ENCODE results near the gene HEXIM2.
"Not testable (repeated sequence)": the region's sequence is repeated elsewhere in the genome, so short reads cannot be mapped to it uniquely, and the experiment has no call there.

HEXIM2 gene

DNA sequence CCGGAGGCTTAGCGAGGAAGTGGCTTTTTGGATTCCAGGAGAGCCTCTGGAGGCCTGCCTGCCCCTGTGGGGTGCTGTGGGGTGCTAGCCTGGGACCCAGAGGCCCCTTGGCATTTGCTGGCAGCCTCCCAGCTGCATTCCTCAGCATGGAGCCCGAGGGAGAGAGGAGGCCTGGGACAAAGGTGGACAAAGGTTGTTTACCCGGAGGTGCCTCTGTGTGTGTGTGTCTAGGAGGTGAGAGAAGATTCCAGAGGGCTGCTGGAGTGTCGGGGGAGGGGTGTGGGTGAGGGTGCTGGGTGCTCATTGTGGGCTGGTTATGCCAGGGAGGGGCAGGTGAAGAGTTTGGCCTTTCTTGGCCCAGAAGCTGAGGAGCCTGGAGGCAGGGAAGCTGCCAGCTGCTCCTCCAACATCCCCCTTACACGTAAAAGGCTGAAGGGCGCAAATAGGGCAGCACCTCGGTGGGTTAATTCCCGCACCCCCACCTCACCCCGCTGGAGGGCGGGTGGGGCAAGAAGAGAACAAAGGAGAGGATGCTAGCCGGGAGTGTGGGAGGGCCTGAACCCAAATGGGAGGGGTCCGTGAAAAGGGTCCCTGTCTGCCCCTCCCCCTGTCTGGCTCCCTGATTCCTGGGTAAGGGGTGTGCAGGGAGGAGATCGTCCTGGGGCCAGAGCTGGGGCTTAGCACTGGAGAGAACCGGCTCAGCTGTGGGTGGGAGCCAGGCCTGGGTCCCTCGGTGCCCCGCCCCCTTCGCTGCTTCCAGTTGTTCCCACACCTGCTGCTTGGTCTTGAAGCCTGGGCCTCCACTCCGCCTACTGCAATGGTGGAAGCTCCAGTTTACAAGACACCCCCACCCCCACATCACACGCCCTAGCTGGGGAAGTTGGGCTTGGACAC, 9.9 kb downstream of the HEXIM2 start:
- DNase-seq, result peak; percentile 89

DNA sequence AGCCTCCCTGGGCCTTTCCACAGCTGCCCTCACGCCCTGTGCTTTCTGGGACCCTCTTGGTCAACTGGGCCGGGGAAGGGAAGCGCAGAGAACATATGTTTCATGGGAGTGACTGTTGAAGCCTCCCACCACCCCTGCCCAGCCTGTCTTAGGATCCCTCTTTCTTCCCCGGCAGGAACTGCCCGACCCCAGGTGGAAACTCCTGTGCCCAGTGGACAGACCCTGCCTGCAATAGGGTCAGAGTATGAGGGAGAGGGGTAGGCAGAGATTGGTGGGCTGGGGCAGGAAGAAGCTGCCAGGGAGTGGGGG, 10.5 kb downstream of the HEXIM2 start:
- no peak for DNase-seq

- DNase-seq, result peak; percentile 87
Measured at GRCh38 chr17:45172541-45173286, 11.0 kb downstream of the HEXIM2 start.

DNA sequence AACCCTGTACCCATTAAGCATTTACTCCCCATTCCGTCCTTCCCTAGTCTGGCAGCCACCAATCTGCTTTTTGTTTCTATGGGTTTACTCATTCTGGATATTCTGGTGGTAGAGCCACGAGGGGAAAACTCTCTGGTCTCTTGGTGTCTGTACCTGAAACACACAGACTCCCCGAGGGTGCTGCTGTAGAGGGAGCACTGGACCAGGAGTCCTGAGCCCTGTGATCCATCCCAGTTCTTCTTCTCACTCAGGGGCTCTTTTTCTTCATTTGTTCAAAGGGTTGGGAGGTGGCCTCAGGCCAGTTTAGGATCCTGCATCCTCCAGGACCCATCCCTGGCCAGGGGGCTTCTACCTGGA, 14.1 kb downstream of the HEXIM2 start:
- no peak for DNase-seq

DNA sequence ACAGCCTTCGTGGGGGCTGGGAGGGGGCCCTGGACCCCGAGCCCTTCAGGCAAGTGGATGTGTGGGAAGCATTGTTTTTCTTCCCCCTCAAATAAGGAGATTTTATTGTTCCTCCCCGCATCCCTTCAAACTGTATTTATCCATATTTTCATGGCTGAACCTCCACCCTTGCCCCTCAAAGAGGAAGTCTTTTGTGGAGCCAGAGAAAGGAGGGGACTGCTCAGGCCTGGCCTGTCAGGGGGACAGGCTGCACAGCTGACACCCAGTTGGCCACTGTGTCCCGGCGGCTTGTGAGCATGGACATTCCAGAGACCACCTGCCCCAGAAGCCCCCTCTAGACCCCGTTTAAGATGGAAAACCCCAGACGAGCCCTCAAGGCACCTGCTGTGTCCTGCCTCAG, 15.9 kb downstream of the HEXIM2 start:
- no peak for DNase-seq

DNA sequence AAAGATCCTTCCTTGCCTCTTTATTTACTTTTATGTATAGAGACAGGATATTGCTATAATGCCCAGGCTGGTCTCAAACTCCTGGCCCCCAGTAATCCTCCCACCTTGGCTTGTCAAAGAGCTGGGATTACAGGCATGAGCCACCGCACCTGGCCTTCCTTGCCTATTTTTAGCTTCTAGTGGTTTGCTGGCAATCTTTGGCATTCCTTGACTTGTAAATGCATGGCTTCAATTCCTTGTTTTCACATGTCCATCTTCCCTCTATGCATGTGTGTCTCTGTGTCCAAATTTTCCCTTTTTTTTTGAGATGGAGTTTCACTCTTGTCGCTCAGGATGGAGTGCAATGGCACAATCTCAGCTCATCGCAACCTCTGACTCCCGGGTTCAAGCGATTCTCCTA, 22.5 kb downstream of the HEXIM2 start:
- DNase-seq, result no peak

DNA sequence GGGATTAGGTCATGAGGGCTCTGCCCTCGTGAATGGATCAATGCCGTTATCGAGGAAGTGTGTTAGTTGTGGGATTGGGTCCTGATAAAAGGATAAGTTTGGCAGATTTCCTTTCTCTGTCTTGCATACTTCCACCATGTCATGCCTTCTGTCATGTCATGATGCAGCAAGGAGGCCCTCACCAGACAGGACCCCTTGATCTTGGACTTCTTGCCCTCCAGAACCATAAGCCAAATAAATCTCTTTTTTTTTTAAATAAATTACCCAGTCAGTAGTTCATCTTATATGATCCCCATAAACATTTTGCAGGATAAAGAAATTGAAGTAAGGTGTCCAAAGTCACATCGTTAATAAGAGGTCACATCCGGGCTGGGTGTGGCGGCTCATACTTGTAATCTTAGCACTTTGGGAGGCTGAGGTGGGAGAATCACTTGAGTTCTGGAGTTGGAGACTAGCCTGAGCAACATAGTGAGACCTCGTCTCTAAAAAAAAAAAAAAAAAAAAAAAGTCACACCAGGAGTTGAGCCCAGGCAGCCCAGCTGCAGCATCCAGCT, 25.2 kb downstream of the HEXIM2 start:
- no peak for DNase-seq

DNA sequence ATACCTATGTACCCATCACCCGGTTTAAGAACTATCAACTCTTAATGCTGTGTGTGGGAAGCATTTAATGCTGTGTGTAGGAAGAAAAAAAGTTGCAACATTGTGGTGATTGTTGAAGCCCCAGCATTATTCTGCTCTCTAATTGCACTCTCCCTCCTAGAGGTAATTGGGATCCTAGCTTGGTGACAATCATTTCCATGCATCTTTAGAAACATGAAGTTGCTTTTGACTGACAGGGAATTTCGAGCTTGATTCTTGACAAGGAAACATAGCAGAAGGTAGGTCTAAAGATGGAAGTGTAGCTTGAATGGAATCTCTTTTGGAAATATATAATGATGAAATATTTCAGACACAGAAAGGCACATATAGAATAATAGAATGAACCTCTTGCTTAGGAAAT, 27.3 kb downstream of the HEXIM2 start:
- no peak for DNase-seq

GRCh38 chr17:45190503-45191255, 29.0 kb downstream of the HEXIM2 start:
- DNase-seq, result no peak

DNA sequence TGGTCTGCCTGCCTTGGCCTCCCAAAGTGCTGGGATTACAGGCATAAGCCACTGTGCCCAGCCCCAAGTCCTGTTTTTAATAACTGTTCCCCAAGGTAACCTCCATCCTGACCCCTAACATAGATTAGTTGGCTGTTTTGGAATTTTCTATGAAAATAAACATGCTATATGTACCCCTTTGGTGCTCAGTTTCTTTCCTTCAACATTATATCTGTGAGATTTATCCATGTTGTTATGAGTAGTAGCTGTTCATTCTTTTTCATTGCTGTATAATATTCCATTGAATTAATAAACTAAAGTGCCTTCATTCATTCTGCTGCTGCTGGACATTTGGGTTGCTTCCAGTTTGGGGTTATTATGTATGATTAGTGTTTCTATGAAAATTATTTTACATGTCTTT, 33.7 kb downstream of the HEXIM2 start:
- DNase-seq, result no peak

DNA sequence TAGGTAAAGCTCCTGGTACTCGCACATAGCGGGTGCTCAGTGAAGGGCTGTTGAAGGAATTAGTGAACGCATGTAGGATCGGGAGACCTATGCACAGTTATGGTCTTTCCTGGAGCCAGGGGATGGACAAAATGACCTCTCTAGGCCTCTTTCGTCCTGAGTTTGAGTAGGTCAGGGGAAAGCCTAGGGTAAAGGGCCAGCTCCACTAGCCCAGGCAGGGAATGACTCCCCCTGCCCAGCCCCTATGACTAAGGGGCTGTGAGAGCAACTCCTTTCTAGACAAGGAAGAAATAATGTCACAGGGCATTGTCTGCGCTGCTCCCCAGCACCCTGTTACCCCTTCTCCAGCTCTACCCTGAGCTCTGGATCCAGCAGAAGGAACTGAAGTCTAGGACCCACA, 35.4 kb downstream of the HEXIM2 start:
- no peak for DNase-seq

DNA sequence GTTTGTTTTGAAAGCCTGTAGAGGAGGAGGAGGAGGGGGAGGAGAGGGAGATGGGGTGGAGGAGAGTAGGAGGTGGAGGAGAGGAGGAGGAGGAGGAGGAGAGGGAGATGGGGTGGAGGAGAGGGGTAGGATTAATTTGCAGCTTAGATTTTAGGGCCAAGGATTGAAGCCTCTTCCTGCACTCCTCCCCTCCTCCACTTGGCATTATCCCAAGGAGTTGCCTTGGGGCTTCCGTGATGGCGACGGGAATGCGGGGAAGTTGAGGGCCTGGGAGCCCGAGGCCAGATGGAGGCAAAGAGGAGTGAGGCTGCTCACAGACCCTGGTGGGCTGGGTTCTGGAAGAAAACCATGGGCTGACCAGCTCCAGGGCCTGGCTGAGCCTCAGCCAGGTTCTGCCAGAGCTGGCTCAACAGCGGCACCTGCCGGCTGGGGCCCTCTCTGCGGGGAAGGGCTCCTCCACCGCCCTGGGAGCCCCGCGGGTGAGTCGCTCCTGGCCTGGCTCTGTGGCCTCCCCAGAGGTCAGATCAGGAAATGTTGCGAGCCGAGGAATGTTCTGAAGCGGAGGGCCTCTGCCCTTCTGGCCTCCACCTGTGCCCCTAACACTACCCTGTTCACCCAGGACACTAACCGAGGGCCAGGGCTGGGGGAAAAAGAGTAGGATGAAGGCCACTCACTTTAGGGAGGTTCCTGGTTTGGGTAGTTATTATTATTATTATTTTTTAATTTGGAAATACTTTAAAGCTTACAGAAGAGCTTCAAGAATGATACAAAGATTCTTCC, 36.1 kb downstream of the HEXIM2 start:
- DNase-seq, result peak; percentile 93

DNA sequence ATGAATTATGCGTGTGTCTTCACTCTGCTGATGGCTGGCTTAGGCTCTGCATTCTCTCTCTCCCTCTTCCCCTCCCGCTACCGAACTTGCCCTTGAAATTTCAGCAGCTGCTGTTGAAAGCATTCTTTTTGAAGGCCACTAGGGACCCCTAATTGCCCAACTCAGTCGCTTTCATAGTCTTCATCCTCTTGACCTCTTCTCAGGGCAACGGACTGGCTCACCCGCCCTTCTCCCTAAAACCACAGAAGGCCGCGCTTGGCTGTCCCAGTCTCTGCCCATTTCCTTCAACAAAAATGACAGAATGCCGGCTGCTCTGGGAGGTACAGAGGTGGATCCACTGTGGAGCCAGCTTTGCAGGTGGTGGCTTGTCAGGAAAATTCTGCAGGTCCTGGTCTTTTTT, 39.0 kb downstream of the HEXIM2 start:
- DNase-seq, result no peak

- DNase-seq, result no peak
Measured at GRCh38 chr17:45201457-45201856, 39.8 kb downstream of the HEXIM2 start.

DNA sequence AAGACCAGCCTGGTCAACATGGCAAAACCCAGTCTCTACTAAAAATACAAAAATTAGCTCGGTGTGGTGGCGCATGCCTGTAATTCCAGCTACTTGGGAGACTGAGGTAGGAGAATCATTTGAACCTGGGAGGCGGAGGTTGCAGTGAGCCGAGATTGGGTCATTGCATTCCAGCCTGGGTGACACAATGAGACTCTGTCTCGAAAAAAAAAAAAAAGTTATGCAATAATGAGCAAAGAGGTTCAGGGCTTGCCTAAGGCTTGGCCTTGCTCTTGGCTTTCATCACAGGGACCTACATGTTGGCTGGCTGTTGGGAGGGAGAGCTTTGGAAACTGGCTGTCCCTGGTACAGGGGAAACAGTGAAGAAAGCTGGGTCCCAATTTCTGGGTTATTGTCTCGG, 40.2 kb downstream of the HEXIM2 start:
- DNase-seq, result not testable (repeated sequence)

DNA sequence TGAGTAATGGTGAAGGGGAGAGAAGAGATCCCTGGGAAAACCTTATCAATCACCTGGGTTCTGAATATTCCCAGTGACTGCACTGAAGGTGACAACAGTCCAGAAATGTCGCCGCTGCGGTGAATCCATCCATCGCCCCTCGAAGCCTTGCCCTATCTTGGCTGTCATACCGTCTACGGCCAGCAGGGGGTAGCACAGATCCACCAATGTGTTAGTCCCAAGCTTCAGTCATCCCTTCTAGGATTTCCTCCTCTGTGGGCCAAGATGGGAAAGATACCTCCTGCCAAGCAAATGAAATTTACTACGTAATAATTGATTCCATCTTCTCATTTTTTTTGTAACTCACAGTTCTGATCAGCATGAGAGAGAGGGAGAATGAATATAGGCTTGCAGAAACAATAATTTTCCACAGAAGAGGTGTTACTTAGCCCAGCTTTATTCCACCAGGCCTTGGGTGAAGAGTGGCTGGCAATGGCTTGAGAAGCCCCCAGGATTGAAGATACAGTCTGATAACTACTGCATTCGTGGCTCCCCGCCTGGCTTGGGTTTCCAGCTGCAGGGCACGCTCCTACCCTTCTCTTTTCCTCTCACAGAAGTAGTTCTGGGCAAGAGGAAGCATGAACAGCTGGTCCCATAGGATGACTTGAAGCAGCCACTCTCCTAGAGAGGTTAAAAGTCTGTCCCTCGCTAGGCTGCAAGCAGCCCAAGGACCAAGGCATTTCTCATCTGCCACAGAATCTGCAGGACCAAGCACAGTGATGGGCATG, 57.4 kb downstream of the HEXIM2 start:
- DNase-seq, result peak; percentile 86

All from right hindlimb (tissue), 1 donor.